Hematopoietic multipotent progenitor cell treated with erythropoietin and hydrocortisone succinate and interleukin-3 and kit ligand, for 15 days (in vitro differentiated cells): ENCODE data around the gene AJM1.
"Not testable (repeated sequence)": the region's sequence is repeated elsewhere in the genome, so short reads cannot be mapped to it uniquely, and the experiment has no call there.

ENCODE experiments used
- DNase-seq: peaks from one replicate; pipeline ENCODE4 v3.0.0-alpha.2; 2015; ENCODE audit warnings: low spot score

AJM1 gene

DNA sequence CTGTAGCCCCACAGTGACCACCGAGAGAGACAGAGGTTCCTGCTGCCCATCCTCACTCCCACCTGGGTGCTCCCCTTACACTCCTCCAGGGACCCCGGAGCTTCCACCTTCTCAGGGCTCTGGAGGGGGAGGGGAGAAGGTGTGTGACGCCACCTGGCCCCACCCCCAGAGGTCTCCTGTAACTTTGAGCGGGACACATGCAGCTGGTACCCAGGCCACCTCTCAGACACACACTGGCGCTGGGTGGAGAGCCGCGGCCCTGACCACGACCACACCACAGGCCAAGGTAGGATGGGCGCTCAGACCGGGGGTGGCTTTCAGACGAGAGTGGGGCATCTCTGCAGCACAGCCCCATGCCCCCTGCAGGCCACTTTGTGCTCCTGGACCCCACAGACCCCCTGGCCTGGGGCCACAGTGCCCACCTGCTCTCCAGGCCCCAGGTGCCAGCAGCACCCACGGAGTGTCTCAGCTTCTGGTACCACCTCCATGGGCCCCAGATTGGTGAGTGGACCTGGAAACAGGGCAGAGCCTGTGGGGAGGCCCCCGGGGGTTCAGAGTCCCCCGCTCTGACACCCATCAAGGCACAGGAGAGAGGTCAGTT lies 14.4 kb downstream of the AJM1 start:
- no peak for DNase-seq

DNA sequence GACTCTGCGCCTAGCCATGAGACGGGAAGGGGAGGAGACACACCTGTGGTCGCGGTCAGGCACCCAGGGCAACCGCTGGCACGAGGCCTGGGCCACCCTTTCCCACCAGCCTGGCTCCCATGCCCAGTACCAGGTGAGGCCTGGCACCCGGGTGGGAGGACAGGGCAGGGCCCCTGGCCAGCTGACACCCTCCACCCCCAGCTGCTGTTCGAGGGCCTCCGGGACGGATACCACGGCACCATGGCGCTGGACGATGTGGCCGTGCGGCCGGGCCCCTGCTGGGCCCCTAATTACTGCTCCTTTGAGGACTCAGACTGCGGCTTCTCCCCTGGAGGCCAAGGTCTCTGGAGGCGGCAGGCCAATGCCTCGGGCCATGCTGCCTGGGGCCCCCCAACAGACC lies 14.9 kb downstream of the AJM1 start:
- DNase-seq = no peak

DNA sequence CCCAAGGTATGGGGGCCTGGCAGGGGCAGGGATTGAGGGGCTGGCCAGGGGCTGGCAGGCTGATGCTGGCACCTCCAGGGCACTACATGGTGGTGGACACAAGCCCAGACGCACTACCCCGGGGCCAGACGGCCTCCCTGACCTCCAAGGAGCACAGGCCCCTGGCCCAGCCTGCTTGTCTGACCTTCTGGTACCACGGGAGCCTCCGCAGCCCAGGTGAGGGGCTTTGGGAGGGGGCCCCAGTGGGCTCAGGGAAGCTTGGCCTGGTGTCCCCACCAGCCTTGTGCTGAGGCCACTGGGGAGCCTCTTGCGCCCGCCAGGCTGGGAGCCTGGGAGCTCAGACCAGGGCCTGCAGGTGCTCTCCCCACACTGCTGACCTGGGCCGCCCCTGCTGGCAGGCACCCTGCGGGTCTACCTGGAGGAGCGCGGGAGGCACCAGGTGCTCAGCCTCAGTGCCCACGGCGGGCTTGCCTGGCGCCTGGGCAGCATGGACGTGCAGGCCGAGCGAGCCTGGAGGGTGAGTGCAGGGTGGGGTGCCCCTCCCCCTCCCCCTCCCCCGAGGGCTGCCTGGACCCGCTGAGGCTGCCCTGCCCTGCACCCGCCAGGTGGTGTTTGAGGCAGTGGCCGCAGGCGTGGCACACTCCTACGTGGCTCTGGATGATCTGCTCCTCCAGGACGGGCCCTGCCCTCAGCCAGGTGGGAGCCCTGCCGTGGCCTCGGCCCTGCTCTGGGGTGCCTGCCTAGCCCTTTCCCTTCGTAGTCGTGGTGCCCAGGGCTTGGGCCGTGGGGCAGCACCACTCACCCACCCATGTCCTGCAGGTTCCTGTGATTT lies 15.5 kb downstream of the AJM1 start:
- no peak for DNase-seq

DNA sequence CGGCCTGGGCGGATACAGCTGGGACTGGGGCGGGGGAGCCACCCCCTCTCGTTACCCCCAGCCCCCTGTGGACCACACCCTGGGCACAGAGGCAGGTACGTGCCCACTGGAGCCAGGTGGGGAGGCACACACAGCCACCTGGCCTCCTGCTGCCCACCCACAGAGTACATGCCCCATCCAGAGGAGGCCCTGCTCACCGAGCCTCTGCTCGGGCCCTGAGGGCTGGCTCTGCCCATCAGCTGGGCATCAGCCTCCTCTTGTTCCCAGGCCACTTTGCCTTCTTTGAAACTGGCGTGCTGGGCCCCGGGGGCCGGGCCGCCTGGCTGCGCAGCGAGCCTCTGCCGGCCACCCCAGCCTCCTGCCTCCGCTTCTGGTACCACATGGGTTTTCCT lies 16.2 kb downstream of the AJM1 start:
- DNase-seq = no peak

DNA sequence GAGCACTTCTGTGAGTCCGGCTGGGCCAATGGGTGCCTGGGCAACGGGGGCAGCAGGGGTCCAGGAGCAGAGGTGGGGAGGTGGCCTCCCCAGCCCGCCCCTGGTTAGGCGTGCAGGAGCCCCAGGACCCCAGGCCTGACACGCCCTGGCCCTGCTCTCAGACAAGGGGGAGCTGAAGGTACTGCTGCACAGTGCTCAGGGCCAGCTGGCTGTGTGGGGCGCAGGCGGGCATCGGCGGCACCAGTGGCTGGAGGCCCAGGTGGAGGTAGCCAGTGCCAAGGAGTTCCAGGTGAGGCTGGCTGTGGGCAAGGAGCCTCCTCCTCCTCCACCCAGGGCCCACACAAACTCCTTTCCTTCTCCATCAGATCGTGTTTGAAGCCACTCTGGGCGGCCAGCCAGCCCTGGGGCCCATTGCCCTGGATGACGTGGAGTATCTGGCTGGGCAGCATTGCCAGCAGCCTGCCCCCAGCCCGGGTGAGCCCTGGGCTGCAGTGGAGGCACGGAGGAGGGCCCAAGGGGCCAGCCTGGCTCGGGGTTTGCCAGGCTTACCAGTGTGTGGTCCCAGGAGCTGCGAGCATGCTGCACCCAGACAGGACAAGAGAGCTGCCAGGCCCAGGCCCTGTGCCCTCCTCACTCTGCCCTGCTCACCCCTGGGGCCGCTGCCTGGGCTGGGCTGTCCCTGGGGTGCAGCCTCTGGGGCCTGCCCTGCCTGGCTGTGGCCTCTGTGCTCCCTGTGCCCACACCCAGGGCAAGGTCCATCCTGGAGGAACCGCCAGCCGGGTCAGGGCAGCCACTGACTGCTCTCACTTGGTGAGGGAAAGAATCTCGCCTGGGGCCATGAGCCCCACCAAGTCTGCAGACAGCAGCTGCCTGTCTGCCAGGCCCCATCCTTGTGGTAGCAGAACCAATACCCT lies 16.8 kb downstream of the AJM1 start:
- DNase-seq = no peak

DNA sequence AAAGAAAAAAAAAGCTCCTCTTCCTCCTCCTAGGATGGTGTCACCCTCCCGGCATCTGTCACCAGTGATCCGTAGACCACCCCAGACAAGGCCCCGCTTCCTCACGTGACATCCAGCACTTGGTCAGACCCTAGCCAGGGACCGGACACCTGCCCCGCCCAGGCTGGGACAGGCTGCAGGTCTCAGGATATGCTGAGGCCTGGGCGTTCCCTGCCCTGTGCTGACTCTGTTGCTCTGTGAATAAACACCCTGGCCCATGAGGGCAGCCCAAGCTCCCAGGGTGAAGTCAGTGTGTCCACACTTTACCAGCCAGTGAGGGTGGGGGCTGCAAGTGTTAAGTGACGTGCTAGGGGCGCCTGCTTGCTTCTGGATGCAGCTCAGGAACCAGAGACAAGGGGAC lies 18.3 kb downstream of the AJM1 start:
- no peak for DNase-seq

DNA sequence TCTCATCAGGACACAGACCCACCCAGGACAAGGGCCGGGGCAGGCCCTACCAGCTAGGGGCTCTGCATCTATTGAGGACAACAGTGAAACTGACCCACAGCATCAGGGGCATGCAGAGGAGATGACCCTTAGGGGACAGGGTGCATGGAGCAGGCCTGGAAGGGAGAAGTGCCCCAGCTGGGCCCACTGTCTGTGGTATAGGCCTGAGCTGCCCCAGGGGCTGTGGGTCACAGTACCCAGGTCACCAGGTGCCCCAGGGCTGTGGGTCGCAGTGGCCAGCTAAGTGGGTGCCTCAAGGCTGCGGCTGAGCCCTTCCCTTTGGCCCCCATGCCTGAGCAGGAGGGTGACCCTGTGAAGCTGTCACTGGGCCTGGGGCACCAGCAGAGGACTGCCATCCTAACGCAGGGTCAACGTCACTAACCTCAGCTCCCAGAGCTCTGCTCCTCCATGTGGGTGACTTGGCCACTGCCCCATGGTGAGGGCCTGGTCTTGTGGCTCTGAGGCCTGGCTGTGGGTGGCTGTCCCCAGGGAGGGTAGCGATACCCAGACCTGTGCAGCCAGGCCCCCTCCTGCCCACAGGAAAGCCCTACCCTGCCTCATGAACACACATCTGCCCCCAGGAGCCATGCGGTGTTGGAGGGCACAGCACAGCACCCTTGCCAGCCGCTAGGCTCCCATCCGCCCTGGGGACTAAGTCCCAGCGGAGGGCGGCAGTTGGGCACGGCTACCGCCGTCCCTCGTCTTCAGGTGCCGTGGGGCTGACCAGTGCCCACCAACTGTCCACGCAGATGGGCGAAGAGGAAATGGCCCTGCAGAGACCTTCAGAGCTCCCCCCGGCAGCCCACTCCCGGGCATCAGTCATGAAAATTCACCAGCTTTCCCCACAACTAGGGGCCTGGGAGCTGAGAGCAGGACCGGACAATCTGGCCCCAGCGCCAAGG lies 18.9 kb downstream of the AJM1 start:
- no peak for DNase-seq

DNA sequence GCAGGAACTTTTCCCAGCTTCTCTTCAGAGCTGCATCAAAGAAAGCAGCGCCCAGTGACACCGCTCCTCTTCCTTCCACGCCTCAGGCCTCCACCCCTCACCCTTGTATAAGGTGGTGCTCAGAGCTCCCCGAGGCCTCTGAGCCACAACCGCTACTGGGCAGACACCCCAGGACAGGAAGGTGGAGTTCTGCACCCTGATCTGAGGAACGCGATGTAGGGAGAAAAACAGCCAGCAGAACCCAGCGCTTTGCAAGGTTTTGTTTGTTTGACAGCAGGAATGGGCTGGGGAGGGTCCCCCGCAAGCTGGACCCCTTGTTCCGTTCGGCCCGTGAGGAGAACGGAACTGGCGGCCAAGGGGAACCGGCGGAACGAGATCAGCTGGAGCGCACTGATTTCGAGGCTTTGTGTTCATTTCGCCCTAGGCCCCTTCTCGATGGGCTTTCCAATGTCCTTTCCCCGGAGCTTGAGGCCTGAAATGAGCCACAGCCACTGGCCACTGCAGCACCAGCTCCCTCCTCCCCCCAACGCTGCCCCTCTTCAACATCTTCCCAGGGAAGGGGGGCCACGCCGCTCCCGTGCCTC lies 19.7 kb downstream of the AJM1 start:
- DNase-seq = no peak

DNA sequence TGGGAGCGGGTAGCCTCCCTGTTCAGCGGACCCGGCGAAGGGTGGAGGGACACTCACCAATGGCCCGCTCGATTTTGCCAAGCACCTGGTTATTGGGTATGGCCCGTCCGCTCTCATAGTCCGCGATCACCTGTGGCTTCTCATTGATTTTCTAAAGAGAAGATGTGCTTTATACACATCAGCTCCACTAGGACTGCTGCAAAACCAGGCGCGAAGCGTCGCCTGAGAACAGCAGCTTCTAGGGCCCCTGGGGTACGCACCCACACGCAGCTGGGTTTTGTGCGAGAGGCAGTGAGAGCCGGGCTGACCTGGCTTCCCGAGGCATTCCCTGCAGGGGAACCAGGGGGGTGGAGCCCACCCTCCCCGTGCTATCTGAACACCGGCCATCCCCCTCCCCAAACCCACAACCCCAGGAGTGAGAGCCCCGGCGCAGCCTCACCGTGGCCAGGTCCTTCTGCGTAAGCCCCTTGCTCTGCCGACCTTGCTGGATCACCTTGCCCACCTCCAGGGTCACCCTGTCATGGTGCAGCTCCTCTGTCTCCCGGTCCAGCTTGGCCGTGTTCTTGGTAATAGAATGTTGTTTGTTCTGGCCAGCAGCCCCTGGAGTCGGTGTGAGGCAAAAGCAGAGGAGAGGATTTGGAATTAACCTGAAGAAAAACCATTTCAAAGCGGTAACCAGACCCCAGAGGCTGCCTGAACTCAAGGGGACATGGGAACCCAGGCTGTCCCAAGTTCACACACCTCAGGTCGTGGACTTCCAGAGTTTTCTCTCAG lies 20.8 kb downstream of the AJM1 start:
- DNase-seq = no peak

DNA sequence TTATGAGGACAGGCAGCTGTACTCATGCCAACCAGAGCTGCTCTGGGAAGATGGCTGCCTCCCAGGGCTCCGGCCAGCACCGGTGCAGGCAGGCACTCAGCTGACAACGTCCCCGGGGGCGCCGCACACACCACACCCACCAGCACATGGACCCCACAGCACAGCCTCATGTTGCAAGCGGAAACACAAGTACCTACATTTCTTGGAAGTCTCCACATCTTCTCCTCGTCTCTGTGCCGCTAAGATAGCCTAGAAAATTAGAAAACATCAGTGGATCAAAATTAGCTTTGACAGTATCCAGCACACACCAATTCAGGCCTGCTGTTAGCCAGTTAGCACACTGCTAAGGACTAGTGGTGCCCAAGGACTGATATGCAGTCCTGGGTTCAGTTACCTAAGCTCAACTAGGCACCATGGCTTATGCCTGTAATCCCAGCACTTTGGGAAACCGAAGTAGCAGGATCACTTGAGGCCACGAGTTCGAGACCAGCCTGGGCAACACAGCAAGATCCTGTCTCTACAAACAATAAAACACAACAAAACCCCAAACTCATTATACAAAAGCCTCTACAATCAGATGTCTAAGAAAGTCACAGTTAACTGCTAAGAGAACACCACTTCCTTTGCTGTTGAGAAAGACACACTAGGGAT lies 21.5 kb downstream of the AJM1 start:
- no peak for DNase-seq

DNA sequence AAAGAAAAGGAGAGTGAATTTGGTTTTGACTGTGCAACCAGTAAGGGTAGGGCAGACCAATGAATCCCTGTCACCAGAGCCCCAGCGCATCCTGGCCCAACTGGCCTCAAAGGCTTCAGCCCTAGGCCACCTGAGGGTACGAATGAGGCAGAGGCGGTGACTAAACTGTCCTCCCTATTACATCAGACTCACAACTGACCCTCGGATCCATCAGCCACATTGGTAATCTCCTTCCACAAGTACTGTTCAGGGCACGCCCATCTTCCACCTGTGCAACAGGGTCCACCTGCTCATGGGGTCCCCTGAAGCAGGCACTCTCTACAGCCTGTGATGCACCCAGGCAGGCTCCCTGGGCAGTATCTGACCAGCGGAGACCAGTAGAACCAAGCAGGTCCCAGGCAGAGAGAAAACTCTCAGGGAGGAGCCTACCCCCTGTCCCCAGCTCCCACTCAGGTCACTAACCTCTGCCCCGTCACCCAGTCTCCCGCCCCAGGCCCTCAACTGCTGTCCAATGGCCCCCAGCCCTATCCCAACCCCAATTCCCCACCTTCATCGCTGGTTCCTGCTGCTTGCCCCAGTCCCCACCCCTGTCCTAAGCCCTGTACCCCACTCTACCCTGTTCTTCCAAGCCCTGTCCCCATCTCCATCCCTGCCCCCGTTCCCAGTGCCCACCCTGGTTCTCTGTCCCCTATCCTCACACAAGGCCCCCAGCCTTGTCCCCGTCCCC lies 22.9 kb downstream of the AJM1 start:
- DNase-seq = no peak

DNA sequence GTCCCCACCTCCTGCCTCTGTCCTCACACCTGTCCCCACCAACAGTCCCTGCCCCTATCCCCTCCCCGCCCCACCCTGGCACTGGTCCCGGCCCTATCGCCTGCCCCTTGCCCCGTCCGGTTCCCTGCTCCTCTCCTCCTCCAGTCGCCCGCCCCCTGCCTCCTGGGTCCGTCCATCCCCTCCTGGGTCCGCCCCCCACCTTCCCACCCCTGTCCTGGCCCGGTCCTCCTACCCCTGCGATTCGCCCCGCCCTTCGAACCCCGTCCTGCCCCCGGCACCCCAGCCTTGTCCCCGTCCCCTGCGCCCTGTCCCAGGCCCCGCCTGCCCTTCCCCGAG lies 23.5 kb downstream of the AJM1 start:
- no peak for DNase-seq

DNA sequence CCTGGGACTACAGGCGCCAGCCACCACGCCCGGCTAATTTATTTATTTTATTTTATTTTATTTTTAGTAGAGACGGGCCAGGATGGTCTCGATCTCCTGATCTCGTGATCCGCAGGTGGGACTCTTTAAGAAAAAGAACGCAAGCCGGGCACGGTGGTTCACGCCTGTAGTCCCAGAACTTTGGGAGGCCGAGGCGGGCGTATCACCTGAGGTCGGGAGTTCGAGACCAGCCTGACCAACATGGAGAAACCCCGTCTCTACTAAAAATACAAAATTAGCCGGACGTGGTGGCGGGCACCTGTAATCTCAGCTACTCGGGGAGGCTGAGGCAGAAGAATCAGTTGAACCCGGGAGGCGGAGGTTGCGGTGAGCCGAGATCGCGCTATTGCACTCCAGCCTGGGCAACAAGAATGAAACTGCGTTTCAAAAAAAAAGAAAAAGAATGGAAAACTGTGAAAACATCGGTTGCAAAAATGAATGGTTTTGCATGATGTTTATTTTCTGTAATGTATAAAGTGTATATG lies 24.7 kb downstream of the AJM1 start:
- not testable (repeated sequence) for DNase-seq

DNA sequence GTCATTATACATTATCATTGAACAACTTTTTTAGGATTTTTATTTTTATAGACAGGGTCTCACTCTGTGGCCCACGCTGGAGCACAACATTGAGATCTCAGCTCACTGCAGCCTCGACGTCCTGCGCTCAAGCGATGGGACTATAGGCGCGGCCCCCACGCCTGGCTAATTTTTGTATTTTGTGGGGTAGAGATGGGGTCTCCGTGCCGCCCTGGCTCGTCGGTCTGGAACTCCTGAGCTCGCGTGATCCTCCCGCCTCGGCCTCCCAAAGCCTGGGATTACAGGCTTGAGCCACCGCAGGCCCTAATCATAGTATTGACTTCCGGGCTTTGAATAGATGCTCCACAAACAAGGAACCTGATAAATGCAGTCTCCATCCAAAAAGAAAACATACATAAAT lies 25.2 kb downstream of the AJM1 start:
- no peak for DNase-seq

DNA sequence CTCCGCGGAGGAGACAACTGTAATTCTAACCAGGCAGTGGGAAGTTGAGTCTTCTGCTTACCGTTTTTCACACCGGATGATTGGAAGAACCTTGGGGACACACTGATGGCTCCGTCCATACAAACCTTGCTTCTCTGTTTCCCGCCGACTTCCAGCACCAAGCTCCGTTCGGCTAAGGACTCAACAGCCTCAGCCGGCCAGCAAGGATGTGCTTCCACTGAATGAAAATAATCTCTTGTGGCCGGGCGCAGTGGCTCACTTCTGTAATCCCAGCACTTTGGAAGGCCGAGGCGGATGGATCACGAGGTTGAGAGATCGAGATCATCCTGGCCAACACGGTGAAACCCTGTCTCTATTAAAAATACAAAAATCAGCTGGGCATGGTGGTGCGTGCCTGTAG lies 25.6 kb downstream of the AJM1 start:
- no peak for DNase-seq

DNA sequence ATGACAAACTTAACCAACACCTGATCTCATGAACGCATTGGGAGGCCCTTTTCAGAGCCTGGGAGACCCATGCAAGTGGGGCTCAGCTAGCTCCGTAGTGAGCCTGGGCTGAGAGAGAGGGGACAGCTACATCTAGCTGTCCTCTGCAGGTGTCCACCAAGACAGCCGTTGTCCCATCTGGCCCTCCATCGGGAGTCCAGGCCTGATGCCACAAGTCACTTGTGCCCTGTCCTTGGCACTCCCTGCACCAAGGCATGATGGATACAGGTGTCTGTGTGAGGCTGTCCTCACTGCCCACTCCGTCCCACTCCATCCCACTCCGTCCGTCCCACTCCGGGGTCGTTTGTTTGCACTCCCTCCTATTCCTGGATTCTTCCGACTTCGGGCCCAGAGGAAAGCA lies 26.4 kb downstream of the AJM1 start:
- no peak for DNase-seq

DNA sequence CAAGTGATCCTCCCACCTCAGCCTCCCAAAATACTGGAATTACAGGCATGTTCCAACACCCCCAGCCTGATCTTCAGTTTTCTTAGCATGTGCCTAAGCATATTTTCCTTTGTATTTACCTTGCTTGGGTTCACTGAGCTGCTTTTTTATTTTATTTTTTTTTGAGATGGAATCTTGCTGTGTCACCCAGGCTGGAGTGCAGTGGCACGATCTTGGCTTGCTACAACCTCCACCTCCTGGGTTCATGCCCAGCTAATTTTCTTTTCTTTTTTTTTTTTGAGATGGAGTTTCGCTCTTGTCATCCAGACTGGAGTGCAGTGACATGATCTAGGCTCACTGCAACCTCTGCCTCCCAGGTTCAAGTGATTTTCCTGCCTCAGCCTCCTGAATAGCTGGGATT lies 27.3 kb downstream of the AJM1 start:
- not testable (repeated sequence) for DNase-seq

DNA sequence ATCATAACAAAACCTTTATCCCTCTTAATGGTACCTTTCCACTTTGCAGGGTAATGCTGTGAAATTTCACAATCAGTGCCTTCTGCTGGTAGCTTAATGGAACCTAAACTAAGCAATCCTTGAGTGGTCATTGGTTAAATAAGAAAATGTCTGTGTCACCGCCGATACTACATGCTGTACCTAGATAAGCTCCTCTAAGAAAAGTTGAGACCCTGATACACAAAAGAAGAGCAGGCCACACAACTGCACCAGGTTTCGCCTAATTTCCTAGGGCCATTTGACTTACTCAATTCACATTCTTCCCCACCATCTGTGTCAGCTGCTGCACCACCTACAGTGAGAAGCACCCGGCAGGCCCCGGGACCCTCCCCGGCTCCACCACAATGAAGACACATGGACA lies 32.9 kb downstream of the AJM1 start:
- no peak for DNase-seq

DNA sequence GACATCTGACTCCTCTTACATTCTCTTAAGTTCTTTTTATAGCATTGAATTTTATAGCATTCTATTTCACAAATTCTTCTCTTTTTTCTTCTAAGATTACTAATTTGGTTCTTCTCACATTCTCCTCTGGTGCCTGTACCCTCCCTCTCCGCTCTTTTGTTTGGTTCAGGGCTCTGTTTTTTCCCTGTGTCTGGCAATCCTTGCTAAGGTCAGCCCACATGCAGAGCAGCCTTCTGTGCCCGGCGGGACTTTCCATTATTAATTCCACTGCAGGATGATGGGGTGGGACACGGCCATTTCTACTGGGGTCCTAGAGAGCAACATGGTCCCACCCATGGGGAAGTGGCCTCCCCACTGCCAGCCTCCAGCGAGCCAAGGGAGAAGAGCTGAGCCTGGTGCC lies 34.2 kb downstream of the AJM1 start:
- DNase-seq = no peak
